ENCODE data around the gene SLC39A5. TPM values are rescaled to one million over a fixed set of nuclear protein-coding genes. Genes with fewer than 3 reads are reported as not detected.

The SLC39A5 gene
- total and polyA plus RNA-seq, 2 of the 8 experiments (the other 6 are each of a cell fraction or from before 2014, with no cell fraction given) = 0.27 TPM; not detected in 1

GRCh38 chr12:56202838-56203237 lies 27.0 kb upstream of the SLC39A5 start:
- no peak overlapping the region for H3K18ac ChIP-seq (ENCODE audit: extremely low read depth, low read length)
- H3K9ac ChIP-seq (replicated peaks in 1 of 4; ENCODE audit: extremely low read depth in 1 of 4, low read depth in 3 of 4, low read length in 3 of 4) = no peak overlapping the region
- no peaks in the 10 kb centered on the region for H3K23me2 ChIP-seq (ENCODE audit: low read depth, low read length)
- no peak overlapping the region for H3K4ac ChIP-seq (replicated peaks; ENCODE audit: insufficient read length, low read depth, low read length)
- 95% methylated on average over 2 of the region's 2 CpGs; no CpG with 5 or more reads in 1 of the 2 experiments for WGBS, 2 experiments (ENCODE audit: extremely low coverage in 1 of 2, insufficient coverage in 1 of 2, insufficient read length in 1 of 2, insufficient replicate concordance in 2 of 2, low coverage in 1 of 2, low lambda C conversion rate in 2 of 2, missing lambda C conversion rate in 1 of 2)
- H2BK12ac ChIP-seq (ENCODE audit: low read depth, low read length) = no peak overlapping the region
- DNase-seq (ENCODE audit: low read depth in 1 of 2, low spot score in 2 of 2) (no peak), FAIRE-seq (no peak)
- H4K5ac ChIP-seq (ENCODE audit: insufficient read length, low read depth, low read length) = no peak overlapping the region
- ChIA-PET CTCF (ENCODE audit: partially characterized antibody) (interaction anchor here (0.6 to 12.3 kb wide), 6 partner anchors 7 to 124 kb away, joined by 3 to 111 read pairs (median 8); partner anchors contain the start of genes ANKRD52, RNF41 and SMARCC2), POLR2A (ENCODE audit: partially characterized antibody) (interaction anchor here (1.0 to 17.4 kb wide), 9 partner anchors 10 to 86 kb away, joined by 3 to 203 read pairs (median 8); partner anchors contain the start of genes ANKRD52, RNF41 and SMARCC2)
- no peak overlapping the region for H4K91ac ChIP-seq (replicated peaks; ENCODE audit: insufficient read length, low read length)
- no peaks in the 10 kb centered on the region for H3K79me2 ChIP-seq (ENCODE audit: control insufficient read depth in 1 of 2, insufficient read depth in 2 of 2, low read length in 2 of 2)
- peaks cover 11 to 31% (median 21%) of the 10 kb centered on the region in 4 experiments for H3K36me3 ChIP-seq (ENCODE audit: control insufficient read depth in 2 of 4, insufficient read depth in 4 of 4, low read length in 3 of 4)
- no peak overlapping the region for H2BK15ac ChIP-seq (ENCODE audit: low read length)
- no peak overlapping the region for H2BK120ac ChIP-seq (replicated peaks; ENCODE audit: low read depth, low read length)
- no peak overlapping the region for H4K8ac ChIP-seq (ENCODE audit: extremely low read depth, insufficient read depth, low read length)
- H3K56ac ChIP-seq (replicated peaks; ENCODE audit: insufficient read length, low read depth, low read length) = no peak overlapping the region
- no peak overlapping the region for H3K14ac ChIP-seq (ENCODE audit: insufficient read length)
- no peak overlapping the region for H3K27ac ChIP-seq (ENCODE audit: low read depth, low read length)
- H2BK20ac ChIP-seq (ENCODE audit: low read length) = no peak overlapping the region
- H2AFZ ChIP-seq (ENCODE audit: low read length) = no peak overlapping the region
- H4K20me1 ChIP-seq (replicated peaks in 1 of 2; ENCODE audit: control insufficient read depth in 1 of 2, insufficient read depth in 2 of 2, low read length in 2 of 2) = no peaks in the 10 kb centered on the region
- H3K27me3 ChIP-seq (replicated peaks in 1 of 4; ENCODE audit: control insufficient read depth in 3 of 4, extremely low read depth in 1 of 4, insufficient read depth in 3 of 4, low read length in 3 of 4) = no peaks in the 10 kb centered on the region
- H2BK5ac ChIP-seq (ENCODE audit: low read depth, low read length) = no peak overlapping the region
- no peaks in the 10 kb centered on the region for H3K79me1 ChIP-seq (ENCODE audit: low read depth, low read length)
- no peaks in the 10 kb centered on the region for H3K4me1 ChIP-seq (replicated peaks in 1 of 4; ENCODE audit: control insufficient read depth in 3 of 4, insufficient read depth in 4 of 4, low read length in 3 of 4)
- no peak overlapping the region for H3K4me2 ChIP-seq (ENCODE audit: insufficient read depth in 1 of 2, low read depth in 2 of 2, low read length in 2 of 2)
- H2AK5ac ChIP-seq (ENCODE audit: low read depth, low read length) = no peak overlapping the region
- H3K9me3 ChIP-seq (ENCODE audit: insufficient read depth in 2 of 2, low read depth in 1 of 2, low read length in 1 of 2) = no peaks in the 10 kb centered on the region
- no peak overlapping the region for H3K4me3 ChIP-seq (ENCODE audit: extremely low read depth in 1 of 4, insufficient read depth in 2 of 4, low read depth in 3 of 4, low read length in 4 of 4)
- no peak overlapping the region for H3K23ac ChIP-seq (ENCODE audit: insufficient read length)
- no peak for TF ChIP-seq SP4 (IDR thresholded peaks at IDR 0.05; ENCODE audit: low read length)
- no peak for TF ChIP-seq HDAC2 (IDR thresholded peaks at IDR 0.05; ENCODE audit: borderline replicate concordance in 1 of 2, low read depth in 2 of 2, low read length in 2 of 2)
- no peak for TF ChIP-seq CTBP2 (IDR thresholded peaks at IDR 0.05; ENCODE audit: borderline replicate concordance, insufficient read depth, insufficient read length, low read length)
- no peak for TF ChIP-seq POLR2AphosphoS5 (IDR thresholded peaks at IDR 0.05; ENCODE audit: low read depth, low read length)
- no peak for TF ChIP-seq POU5F1 (IDR thresholded peaks at IDR 0.05; ENCODE audit: low read depth, low read length)
- TF ChIP-seq EP300 (IDR thresholded peaks at IDR 0.05; ENCODE audit: borderline replicate concordance in 1 of 2, low read depth in 2 of 2, low read length in 2 of 2) = no peak
